Cardiac fibroblast (primary cell): ENCODE measurements around the gene PTTG1.

Source experiments
- DNase-seq, 2 donors: peaks; one replicate each; pipeline versions ENCODE4 v3.0.0 to v3.0.0-alpha.2; 2010; ENCODE audit warnings: low read depth in 2 of 2
- H3K4me3 ChIP-seq, 2 donors: replicated peaks in 1 of 2; 1 replicate in 1 of 2; 2 replicates in 1 of 2; pipeline ENCODE4 v1.5.1; 2011; ENCODE audit warnings: low read depth in 2 of 2, low read length in 2 of 2, mild to moderate bottlenecking in 2 of 2, moderate library complexity in 1 of 2
- CTCF ChIP-seq: IDR thresholded peaks from one replicate; pipeline ENCODE4 v1.5.1; 2011; ENCODE audit warnings: low read depth, mild to moderate bottlenecking, low read length, inconsistent platforms

The PTTG1 gene

GRCh38 chr5:160470437-160471361 is 49.0 kb downstream of the PTTG1 start:
- peak overlapping the region in 1 of 2 donors; percentile 51 for H3K4me3 ChIP-seq
- DNase-seq = peak; percentile 53 to 78
- TF ChIP-seq CTCF = no peak

- no peak for DNase-seq
- TF ChIP-seq CTCF = no peak
- H3K4me3 ChIP-seq = no peak overlapping the region
These were observed 50.1 kb downstream of the PTTG1 start for GRCh38 chr5:160471761-160472160.

DNA sequence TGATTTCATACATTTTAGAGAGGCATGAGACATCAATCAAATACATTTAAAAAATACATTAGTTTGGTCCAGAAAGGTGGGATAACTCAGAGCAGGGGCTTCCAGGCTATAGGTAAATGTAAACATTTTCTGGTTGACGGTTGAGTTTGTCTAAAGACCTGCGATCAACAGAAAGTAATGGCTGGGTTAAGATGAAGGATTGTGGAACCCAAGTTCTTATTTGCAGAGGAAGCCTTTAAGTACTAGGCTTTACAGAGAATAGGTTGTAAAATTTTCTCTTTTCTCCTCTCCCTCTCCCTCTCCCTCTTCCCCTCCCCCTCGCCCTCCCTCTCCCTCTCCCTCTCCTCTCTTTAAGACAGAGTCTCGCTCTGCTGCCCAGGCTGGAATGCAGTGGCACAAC is 50.8 kb downstream of the PTTG1 start:
- TF ChIP-seq CTCF = no peak
- H3K4me3 ChIP-seq = no peak overlapping the region

DNA sequence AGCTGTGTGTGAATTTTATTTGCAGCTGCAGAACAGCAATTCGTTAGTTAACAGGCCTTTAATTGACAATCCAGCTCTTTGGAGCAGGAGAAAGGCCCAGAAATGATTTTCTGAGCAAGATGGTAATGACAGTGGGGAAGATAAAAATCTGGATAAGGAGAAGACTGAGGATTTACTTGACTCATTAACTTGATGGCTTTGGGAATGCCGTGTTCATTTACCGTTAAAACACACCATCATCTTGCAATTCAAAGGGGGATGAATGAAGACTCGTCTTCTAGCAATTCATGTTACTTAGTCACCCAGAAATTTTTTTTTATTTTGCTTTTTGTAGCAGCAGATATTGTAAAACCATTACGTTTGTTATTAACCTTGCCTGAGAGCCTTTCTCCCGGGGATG is 52.0 kb downstream of the PTTG1 start:
- no peak overlapping the region for H3K4me3 ChIP-seq
- DNase-seq = no peak
- TF ChIP-seq CTCF = no peak

More for the DNA sequence above, 50.8 kb downstream of the PTTG1 start:
- no peak for DNase-seq

GRCh38 chr5:160474084-160474483 is 52.4 kb downstream of the PTTG1 start:
- DNase-seq = no peak
- no peak overlapping the region for H3K4me3 ChIP-seq
- TF ChIP-seq CTCF = no peak

- no peak for TF ChIP-seq CTCF
- no peak for DNase-seq
- H3K4me3 ChIP-seq = no peak overlapping the region
These were observed 54.3 kb downstream of the PTTG1 start for GRCh38 chr5:160475864-160476438.
